Endothelial cell of umbilical vein (primary cell): ENCODE data around the gene LDHB. TPM values are rescaled to one million over a fixed set of nuclear protein-coding genes. Genes with fewer than 3 reads are reported as not detected.

Experiments used
- BruUV-seq: library from RNA; stranded (reverse); fragments of 400-500 nt; replicated peaks from 2 replicates; lab custom pipeline; 2021; lab: Mats Ljungman, UMichigan
- CTCF ChIA-PET: fragments of 300-600, 350-600 bp; sonication (Branson Sonifier 250); formaldehyde crosslinking; loops from one replicate; lab custom pipeline; 2021; ENCODE audit warnings: antibody characterized with exemption, inconsistent platforms; lab: Charles Lee
- POLR2A ChIA-PET: fragments of 300-600, 350-600 bp; sonication (Branson Sonifier 250); formaldehyde crosslinking; loops from one replicate; lab custom pipeline; 2021; ENCODE audit warnings: antibody characterized with exemption, inconsistent platforms; lab: Charles Lee
- DNase-seq: peaks from one replicate; pipeline ENCODE4 v3.0.0-alpha.2; 2011; ENCODE audit warnings: low read depth, low spot score
- FAIRE-seq: peaks from 2 replicates; lab custom pipeline; 2011; peaks lifted over from hg19 to GRCh38; lab: Jason Lieb, UNC
- H2AFZ ChIP-seq: 2 replicates; pipeline ENCODE4 v1.6.0; 2012; ENCODE audit warnings: low read depth, low read length, control low read depth, inconsistent platforms
- H3K27ac ChIP-seq: 2 replicates; pipeline ENCODE4 v1.5.1; 2011; ENCODE audit warnings: low read depth, mild to moderate bottlenecking, control low read depth, low read length, moderate library complexity; ENCODE audit not compliant: insufficient read depth
- H3K27me3 ChIP-seq, 2 experiments: 2 replicates each; pipeline versions ENCODE4 v1.6.0 to v1.6.1; 2011; ENCODE audit warnings: low read length in 2 of 2, mixed read lengths in 1 of 2; ENCODE audit not compliant: control insufficient read depth in 2 of 2, insufficient read depth in 2 of 2
- H3K36me3 ChIP-seq, 2 experiments: 2 replicates in 1 of 2; 3 replicates in 1 of 2; pipeline ENCODE4 v1.5.1; 2011; ENCODE audit warnings: low read length in 2 of 2, mild to moderate bottlenecking in 1 of 2, moderate library complexity in 1 of 2; ENCODE audit not compliant: control insufficient read depth in 2 of 2, insufficient read depth in 2 of 2; ENCODE audit errors: extremely low read depth in 1 of 2
- H3K4me1 ChIP-seq: 3 replicates; pipeline ENCODE4 v1.5.1; 2011; ENCODE audit warnings: mild to moderate bottlenecking, low read length; ENCODE audit not compliant: control insufficient read depth, insufficient read depth; ENCODE audit errors: extremely low read depth
- H3K4me2 ChIP-seq: 2 replicates; pipeline ENCODE4 v1.6.1; 2011; ENCODE audit warnings: low read length, control low read depth, mixed read lengths; ENCODE audit not compliant: insufficient read depth
- H3K4me3 ChIP-seq, 3 experiments: fragments of 200-600 bp in 1 of 3; sonication (generic), shearing (Covaris generic) in 1 of 3; replicated peaks in 1 of 3; 2 replicates each; pipeline ENCODE4 v1.5.1; 2011 to 2016; ENCODE audit warnings: control low read depth in 3 of 3, low read length in 3 of 3, mild to moderate bottlenecking in 2 of 3, inconsistent platforms in 1 of 3, low read depth in 1 of 3, moderate library complexity in 1 of 3; ENCODE audit not compliant: insufficient read depth in 1 of 3
- H3K79me2 ChIP-seq: 2 replicates; pipeline ENCODE4 v1.6.0; 2012; ENCODE audit warnings: low read length, inconsistent platforms; ENCODE audit not compliant: control insufficient read depth, insufficient read depth
- H3K9ac ChIP-seq: replicated peaks from 2 replicates; pipeline ENCODE3; 2011; ENCODE audit warnings: low read length, control low read depth; ENCODE audit not compliant: insufficient read depth; ENCODE audit errors: extremely low read depth
- H3K9me1 ChIP-seq: replicated peaks from 3 replicates; pipeline ENCODE4 v1.6.0; 2011; ENCODE audit warnings: mild to moderate bottlenecking, low read length; ENCODE audit not compliant: control insufficient read depth, insufficient read depth; ENCODE audit errors: extremely low read depth
- H3K9me3 ChIP-seq: replicated peaks from 2 replicates; pipeline ENCODE4 v1.5.1; 2012; ENCODE audit warnings: low read length, inconsistent platforms; ENCODE audit not compliant: control insufficient read depth, insufficient read depth
- H4K20me1 ChIP-seq: replicated peaks from 2 replicates; pipeline ENCODE3; 2011; ENCODE audit warnings: mild to moderate bottlenecking, low read length; ENCODE audit not compliant: control insufficient read depth, insufficient read depth; ENCODE audit errors: extremely low read depth
- CTCF ChIP-seq, 2 donors: IDR thresholded peaks; 1 replicate in 1 of 2; 2 replicates in 1 of 2; pipeline ENCODE4 v1.5.1; 2011; ENCODE audit warnings: low read length in 2 of 2, mild to moderate bottlenecking in 2 of 2, moderate library complexity in 2 of 2, control low read depth in 1 of 2, inconsistent platforms in 1 of 2, low read depth in 1 of 2; ENCODE audit not compliant: insufficient read depth in 1 of 2; ENCODE audit errors: extremely low read depth in 1 of 2
- EZH2 ChIP-seq: IDR thresholded peaks from 2 replicates; pipeline ENCODE4 v1.6.1; 2012; ENCODE audit warnings: borderline replicate concordance, low read depth, mild to moderate bottlenecking, moderate library complexity, low read length, inconsistent platforms; ENCODE audit not compliant: severe bottlenecking
- FOS ChIP-seq: IDR thresholded peaks from 2 replicates; pipeline ENCODE4 v1.6.1; 2011; ENCODE audit warnings: mild to moderate bottlenecking, low read length, moderate library complexity, borderline replicate concordance; ENCODE audit not compliant: insufficient read depth
- GATA2 ChIP-seq: IDR thresholded peaks from 2 replicates; pipeline ENCODE4 v1.7.0; 2011; ENCODE audit warnings: low read depth, mild to moderate bottlenecking, moderate library complexity, mixed read lengths, low read length; ENCODE audit not compliant: insufficient read length, insufficient read depth
- JUN ChIP-seq: IDR thresholded peaks from 2 replicates; pipeline ENCODE4 v1.6.1; 2011; ENCODE audit warnings: borderline replicate concordance, low read depth; ENCODE audit not compliant: insufficient read length, insufficient read depth
- MAX ChIP-seq: IDR thresholded peaks from 2 replicates; pipeline ENCODE4 v1.6.1; 2011; ENCODE audit not compliant: insufficient read depth, insufficient read length
- MYC ChIP-seq: IDR thresholded peaks from one replicate; pipeline ENCODE4 v1.6.1; 2011; ENCODE audit warnings: mild to moderate bottlenecking, low read depth, low read length
- POLR2A ChIP-seq: IDR thresholded peaks from 2 replicates; pipeline ENCODE4 v1.6.1; 2012; ENCODE audit warnings: low read depth, mild to moderate bottlenecking, control low read depth, low read length
- POLR2AphosphoS5 ChIP-seq: IDR thresholded peaks from 2 replicates; pipeline ENCODE4 v1.6.1; 2012; ENCODE audit warnings: low read depth, mild to moderate bottlenecking, control low read depth, low read length, moderate library complexity; ENCODE audit not compliant: insufficient read depth
- dilution Hi-C: fragments of 300-500 bp; cut with MboI; formaldehyde crosslinking; loops from one replicate; pipeline ENCODE4 v1.15.0; 2019; ENCODE audit warnings: low sequenced_read_pairs; ENCODE audit not compliant: extremely low pct_ligation_motif_present
- intact Hi-C: fragments of 100-400 bp; cut with micrococcal nuclease; formaldehyde crosslinking; loops from one replicate; pipeline ENCODE4 v1.10.0; 2022
- polyA plus RNA-seq, 4 experiments: library from polyadenylated mRNA; depleted of rRNA in 3 of 4; stranded (reverse) in 3 of 4; unstranded in 1 of 4; fragments of >200 nt; gene quantifications; 2 replicates each; pipeline versions ENCODE4 v1.2.1 to v1.2.3, GENCODE V29; 2011 to 2012; ENCODE audit warnings: missing spikeins in 1 of 4
- total RNA-seq: library from RNA; stranded (reverse); gene quantifications from 2 replicates; pipeline ENCODE4 v1.2.3, GENCODE V29; 2021

Gene LDHB
- total and polyA plus RNA-seq, 2 donors (not counting 3 experiments of a cell fraction or from before 2014, with no cell fraction given): 437 to 670 TPM

- H3K4me1 ChIP-seq: peaks cover 22% of the 10 kb centered on the region
- no TSS peak for BruUV-seq
- no peak overlapping the region for H3K9ac ChIP-seq
- no peaks in the 10 kb centered on the region for H3K36me3 ChIP-seq
- ChIA-PET POLR2A (no interaction called here), CTCF (interaction anchor here (1.1 kb wide), 1 partner anchor 62 kb away, joined by 3 read pairs; no protein-coding TSS in a partner anchor)
- no peak overlapping the region for H3K27ac ChIP-seq
- dilution Hi-C loops: no loop called here
- H3K27me3 ChIP-seq: no peaks in the 10 kb centered on the region
- FAIRE-seq (no peak), DNase-seq (no peak)
- no peak overlapping the region for H3K4me2 ChIP-seq
- TF ChIP-seq MYC (no peak), POLR2AphosphoS5 (no peak), EZH2 (no peak), MAX (no peak), CTCF (IDR thresholded peaks at IDR 0.05; ENCODE audit: extremely low read depth in 1 of 2, insufficient read depth in 1 of 2, low read depth in 1 of 2, low read length in 2 of 2) (no peak), POLR2A (no peak), GATA2 (no peak), FOS (no peak), JUN (no peak)
- H3K9me1 ChIP-seq: no peaks in the 10 kb centered on the region
- no peak overlapping the region for H3K4me3 ChIP-seq
- no peaks in the 10 kb centered on the region for H3K9me3 ChIP-seq
- intact Hi-C loops: no loop called here
- no peaks in the 10 kb centered on the region for H3K79me2 ChIP-seq
- H2AFZ ChIP-seq: no peak overlapping the region
- no peaks in the 10 kb centered on the region for H4K20me1 ChIP-seq
These were observed 39.1 kb downstream of the LDHB start for GRCh38 chr12:21618566-21618965.
